ENCODE data around the gene TBC1D32. TPM values are rescaled to one million over a fixed set of nuclear protein-coding genes. Genes with fewer than 3 reads are reported as not detected.

Gene TBC1D32
- total RNA-seq, 1 experiment from 2014 or later, result 9.0 TPM

GRCh38 chr6:121297694-121298093, 36.6 kb downstream of the TBC1D32 start:
- Histone ChIP-seq H3K9ac (ENCODE audit: extremely low read depth, insufficient read length, low read length) (no peak overlapping the region), H3K18ac (ENCODE audit: insufficient read length, low read depth, low read length) (no peak overlapping the region), H3K4me1 (ENCODE audit: insufficient read depth, low read length) (no peaks in the 10 kb centered on the region), H2AK5ac (ENCODE audit: insufficient read length, low read length) (no peak overlapping the region), H3K23me2 (ENCODE audit: insufficient read length, low read depth, low read length, poor library complexity, severe bottlenecking) (no peaks in the 10 kb centered on the region), H3K9me3 (ENCODE audit: control insufficient read depth, low read depth, low read length) (no peaks in the 10 kb centered on the region), H3K4ac (ENCODE audit: low read depth, low read length) (no peak overlapping the region), H2BK5ac (ENCODE audit: insufficient read length, low read length) (no peak overlapping the region), H3K27ac (ENCODE audit: insufficient read length, low read depth, low read length) (no peak overlapping the region), H2BK120ac (ENCODE audit: low read depth, low read length, poor library complexity, severe bottlenecking) (no peak overlapping the region), H2BK12ac (ENCODE audit: insufficient read length, low read depth, low read length) (no peak overlapping the region), H3K79me2 (ENCODE audit: insufficient read depth, low read length) (no peaks in the 10 kb centered on the region), H3K4me2 (ENCODE audit: insufficient read depth, insufficient read length, low read length) (no peak overlapping the region), H4K8ac (replicated peaks; ENCODE audit: insufficient read length, low read depth, low read length) (no peak overlapping the region), H4K5ac (ENCODE audit: insufficient read length, low read depth, low read length) (no peak overlapping the region), H3K27me3 (ENCODE audit: insufficient read depth, low read length) (no peaks in the 10 kb centered on the region), H2BK20ac (ENCODE audit: low read depth, low read length, poor library complexity, severe bottlenecking) (no peak overlapping the region), H3K79me1 (ENCODE audit: insufficient read depth, low read depth, low read length, poor library complexity, severe bottlenecking) (no peaks in the 10 kb centered on the region), H3K14ac (ENCODE audit: insufficient read depth, low read length) (no peak overlapping the region), H3T11ph (ENCODE audit: low read length) (no peak overlapping the region), H2BK15ac (ENCODE audit: low read depth, low read length) (no peak overlapping the region), H4K91ac (ENCODE audit: insufficient read length, low read depth, low read length) (no peak overlapping the region), H3K56ac (ENCODE audit: insufficient read length, low read depth, low read length) (no peak overlapping the region), H2AFZ (ENCODE audit: low read length) (no peak overlapping the region), H3K23ac (ENCODE audit: insufficient read length, low read depth, low read length) (no peak overlapping the region), H4K20me1 (ENCODE audit: control insufficient read depth, insufficient read depth, insufficient read length) (no peaks in the 10 kb centered on the region)
- Mint-ChIP-seq H3K27ac (no peak overlapping the region), H3K4me3 (no peak overlapping the region), H3K4me1 (peaks cover 8 to 12% of the 10 kb centered on the region in 2 experiments), H3K9me3 (no peaks in the 10 kb centered on the region; a peak in 1 of 5 replicates), H3K27me3 (ENCODE audit: low read depth) (no peaks in the 10 kb centered on the region), H3K36me3 (ENCODE audit: insufficient read depth in 1 of 3, low read depth in 3 of 3) (peaks cover 0 to 14% (median 11%) of the 10 kb centered on the region in 3 experiments; a peak in 4 of 7 replicates)
- no peak for TF ChIP-seq CTCF (conservative IDR thresholded peaks at IDR 0.05)
- WGBS (ENCODE audit: extremely low coverage, insufficient read length, low lambda C conversion rate), result no CpG with 5 or more reads among the region's 1 CpG
- no peak for DNase-seq
